Measurements from ENCODE around the gene RBM38. TPM values are rescaled to one million over a fixed set of nuclear protein-coding genes. Genes with fewer than 3 reads are reported as not detected.

The RBM38 gene
- total and polyA plus RNA-seq, 10 of the 15 experiments (the other 5 are each of a cell fraction or from before 2014, with no cell fraction given): 0.32 to 118 (median 25.2) TPM

- no TSS peak for BruUV-seq (replicated peaks)
- DNase-seq (ENCODE audit: low read depth, low spot score): no peak
- TF ChIP-seq SREBF2 (IDR thresholded peaks at IDR 0.05; ENCODE audit: low read length) (no peak), RAD21 (IDR thresholded peaks at IDR 0.05; ENCODE audit: insufficient read depth, low read depth, low read length) (no peak), TARDBP (IDR thresholded peaks at IDR 0.05; ENCODE audit: borderline replicate concordance) (no peak), EP300 (IDR thresholded peaks at IDR 0.05; ENCODE audit: borderline replicate concordance in 1 of 2, control insufficient read depth in 1 of 2, low read depth in 2 of 2, low read length in 2 of 2) (no peak), SMAD1 (IDR thresholded peaks at IDR 0.05; ENCODE audit: low read depth, partially characterized antibody) (no peak), ETV6 (conservative IDR thresholded peaks at IDR 0.05 in 1 of 2, IDR thresholded peaks at IDR 0.05 in 1 of 2; ENCODE audit: borderline replicate concordance in 1 of 2, low read depth in 1 of 2) (no peak), ZSCAN29 (IDR thresholded peaks at IDR 0.05) (no peak), SREBF1 (IDR thresholded peaks at IDR 0.05; ENCODE audit: low read length) (no peak), CEBPZ (IDR thresholded peaks at IDR 0.05; ENCODE audit: low read depth, low read length) (no peak), ESRRA (IDR thresholded peaks at IDR 0.05; ENCODE audit: low read length) (no peak), CREM (IDR thresholded peaks at IDR 0.05; ENCODE audit: low read depth) (no peak), PRDM15 (CRISPR knock-in tag; IDR thresholded peaks at IDR 0.05) (no peak), PML (IDR thresholded peaks at IDR 0.05; ENCODE audit: low read length) (no peak), LARP7 (IDR thresholded peaks at IDR 0.05) (no peak)
- TF ChIP-seq, protein P1, sequence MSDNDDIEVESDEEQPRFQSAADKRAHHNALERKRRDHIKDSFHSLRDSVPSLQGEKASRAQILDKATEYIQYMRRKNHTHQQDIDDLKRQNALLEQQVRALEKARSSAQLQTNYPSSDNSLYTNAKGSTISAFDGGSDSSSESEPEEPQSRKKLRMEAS (IDR thresholded peaks at IDR 0.05; ENCODE audit: low read depth, low read length): no peak
- intact Hi-C loops (cut with micrococcal nuclease; ENCODE audit: unreplicated experiment) (no loop called here), in situ Hi-C loops (cut with MboI) (no loop called here)
- FAIRE-seq: no peak
- ChIA-PET CTCF (interaction anchor here (1.0 to 1.5 kb wide), 4 partner anchors 13 to 52 kb away, joined by 3 to 6 read pairs (median 4); no protein-coding TSS in a partner anchor), SMC1A (ENCODE audit: uncharacterized antibody, unreplicated experiment) (interaction anchor here (0.8 kb wide), 1 partner anchor 11 kb away, joined by 3 read pairs; no protein-coding TSS in a partner anchor), RAD21 (ENCODE audit: unreplicated experiment) (interaction anchor here (0.6 to 0.7 kb wide), 2 partner anchors 10 to 15 kb away, joined by 3 read pairs; no protein-coding TSS in a partner anchor), POLR2A (no interaction called here)
- Histone ChIP-seq H3K4me2 (ENCODE audit: control insufficient read depth, insufficient read depth) (no peak overlapping the region), H3K9me3 (replicated peaks; ENCODE audit: control insufficient read depth, insufficient read depth, low read length) (no peaks in the 10 kb centered on the region), H4K20me1 (ENCODE audit: control insufficient read depth, insufficient read depth) (no peaks in the 10 kb centered on the region), H2AFZ (ENCODE audit: control insufficient read depth, low read depth, low read length) (no peak overlapping the region), H3K4me3 (no peak overlapping the region), H3K79me2 (ENCODE audit: control insufficient read depth, insufficient read depth, low read length) (no peaks in the 10 kb centered on the region), H3K27ac (ENCODE audit: control insufficient read depth, insufficient read depth) (no peak overlapping the region), H3K27me3 (replicated peaks in 1 of 2; ENCODE audit: control insufficient read depth in 2 of 2, insufficient read depth in 2 of 2, low read length in 1 of 2) (no peaks in the 10 kb centered on the region; a peak in 1 of 4 replicates), H3K36me3 (ENCODE audit: control insufficient read depth in 2 of 2, insufficient read depth in 2 of 2, low read length in 1 of 2) (no peaks in the 10 kb centered on the region), H3K4me1 (ENCODE audit: control insufficient read depth, insufficient read depth, low read length) (no peaks in the 10 kb centered on the region), H3K9ac (ENCODE audit: control insufficient read depth, insufficient read depth, low read length) (no peak overlapping the region)
- 64% methylated on average over 17 of the region's 17 CpGs for WGBS (ENCODE audit: insufficient coverage, insufficient replicate concordance, low lambda C conversion rate, missing lambda C conversion rate)
- ATAC-seq: no peak
These were observed 26.9 kb downstream of the RBM38 start for GRCh38 chr20:57417830-57418780.

Data from GM12878 (cell line).